ENCODE data around the gene HRCT1.

HRCT1 gene

GRCh38 chr9:35905051-35905781, 786 bp upstream of the HRCT1 start:
- no peak overlapping the region for H3K4me3 ChIP-seq (ENCODE audit: low read length)
- TF ChIP-seq CTCF (conservative IDR thresholded peaks at IDR 0.05; ENCODE audit: low read length): no peak
- peak; percentile 43 for DNase-seq (ENCODE audit: low read depth)

- 0 out of 2 replicates have a peak, but pooled peaks have one; percentile 14 for TF ChIP-seq CTCF (conservative IDR thresholded peaks at IDR 0.05; ENCODE audit: low read length)
- peak overlapping the region; percentile 49 for H3K4me3 ChIP-seq (ENCODE audit: low read length)
- peak; percentile 91 for DNase-seq (ENCODE audit: low read depth)
Observed at GRCh38 chr9:35906923-35907699, 1.1 kb downstream of the HRCT1 start.

GRCh38 chr9:35907711-35908503, 1.9 kb downstream of the HRCT1 start:
- TF ChIP-seq CTCF (conservative IDR thresholded peaks at IDR 0.05; ENCODE audit: low read length): peak; percentile 14; the same call in 1 of the 2 replicates
- peak; percentile 86 for DNase-seq (ENCODE audit: low read depth)
- H3K4me3 ChIP-seq (ENCODE audit: low read length): peak overlapping the region; percentile 49

GRCh38 chr9:35908504-35909125, 2.6 kb downstream of the HRCT1 start:
- TF ChIP-seq CTCF (conservative IDR thresholded peaks at IDR 0.05; ENCODE audit: low read length): no peak
- peak; percentile 41 for DNase-seq (ENCODE audit: low read depth)

GRCh38 chr9:35909274-35909673, 3.3 kb downstream of the HRCT1 start, which contains the start of gene SPAAR:
SPAAR (plus strand) TSS chr9:35909490; CDS start chr9:35910464, 974 bp downstream.
- peak within 1 kb of the TSS; percentile 14 for H3K4me3 ChIP-seq (ENCODE audit: low read length)
- no peak for TF ChIP-seq CTCF (conservative IDR thresholded peaks at IDR 0.05; ENCODE audit: low read length)
- DNase-seq (ENCODE audit: low read depth): no peak

More at GRCh38 chr9:35908504-35909125, 2.6 kb downstream of the HRCT1 start:
- peak overlapping the region; percentile 14 for H3K4me3 ChIP-seq (ENCODE audit: low read length)

- no peak for TF ChIP-seq CTCF (conservative IDR thresholded peaks at IDR 0.05; ENCODE audit: low read length)
- no peak overlapping the region for H3K4me3 ChIP-seq (ENCODE audit: low read length)
- no peak for DNase-seq (ENCODE audit: low read depth)
Observed at GRCh38 chr9:35909687-35910612, 3.9 kb downstream of the HRCT1 start.
